IPS-NIHi7 (cell line): Measurements from ENCODE around the gene CYP21A2.
"Not testable (repeated sequence)": the region's sequence is repeated elsewhere in the genome, so short reads cannot be mapped to it uniquely, and the experiment has no call there.

ENCODE experiments used
- DNase-seq: peaks from one replicate; pipeline ENCODE4 v3.0.0; 2012; ENCODE audit warnings: mixed read lengths; ENCODE audit errors: extremely low spot score

Gene CYP21A2

DNA sequence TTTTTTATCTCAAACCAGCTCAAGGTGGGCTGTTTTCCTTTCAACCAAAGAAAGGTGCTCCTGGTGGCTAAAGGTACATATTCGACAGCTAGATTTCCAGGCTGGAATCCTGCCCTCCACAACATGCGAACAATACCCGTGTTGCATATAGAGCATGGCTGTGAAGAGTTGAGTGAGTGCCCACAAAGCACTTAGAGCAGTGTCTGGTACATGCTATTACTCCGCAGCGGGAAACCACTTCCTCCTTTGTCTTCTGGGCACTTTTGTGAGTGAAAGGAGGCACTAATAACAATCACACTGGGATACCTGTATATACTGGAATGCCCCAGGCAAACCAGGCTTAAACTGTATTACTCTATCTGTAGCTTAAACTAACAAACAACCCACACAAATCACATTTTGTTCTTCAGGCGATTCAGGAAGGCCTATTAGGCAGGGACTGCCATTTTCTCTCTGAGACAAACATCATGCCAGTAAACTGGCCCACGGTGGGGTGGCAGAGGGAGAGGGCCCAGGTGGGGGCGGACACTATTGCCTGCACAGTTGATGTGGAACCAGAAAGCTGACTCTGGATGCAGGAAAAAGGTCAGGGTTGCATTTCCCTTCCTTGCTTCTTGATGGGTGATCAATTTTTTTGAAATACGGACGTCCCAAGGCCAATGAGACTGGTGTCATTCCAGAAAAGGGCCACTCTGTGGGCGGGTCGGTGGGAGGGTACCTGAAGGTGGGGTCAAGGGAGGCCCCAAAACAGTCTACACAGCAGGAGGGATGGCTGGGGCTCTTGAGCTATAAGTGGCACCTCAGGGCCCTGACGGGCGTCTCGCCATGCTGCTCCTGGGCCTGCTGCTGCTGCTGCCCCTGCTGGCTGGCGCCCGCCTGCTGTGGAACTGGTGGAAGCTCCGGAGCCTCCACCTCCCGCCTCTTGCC is at the start of gene CYP21A2:
CYP21A2 (plus strand) TSS at position 818 of the 927 bp plus-strand sequence; CDS start at position 826, 8 bp downstream.
- not testable (repeated sequence) for DNase-seq

DNA sequence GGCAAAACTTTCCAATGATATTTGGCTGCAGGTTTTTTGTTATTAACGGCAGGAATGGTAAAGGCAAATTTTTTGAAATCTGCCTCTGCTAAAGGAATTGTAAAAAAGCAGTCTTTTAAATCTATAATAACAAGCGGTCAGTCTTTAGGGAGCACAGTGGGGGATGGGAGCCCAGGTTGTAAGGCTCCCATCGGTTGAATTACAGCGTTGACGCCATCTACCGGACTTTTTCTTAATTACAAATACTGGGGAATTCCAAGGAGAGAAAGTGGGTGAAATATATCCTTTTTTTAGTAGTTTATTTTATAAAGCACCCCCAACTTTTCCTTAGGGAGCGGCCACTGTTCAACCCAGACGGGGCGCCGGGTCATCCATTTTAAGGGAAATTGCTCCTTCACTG is 48.9 kb upstream of the CYP21A2 start:
- DNase-seq = not testable (repeated sequence)

DNA sequence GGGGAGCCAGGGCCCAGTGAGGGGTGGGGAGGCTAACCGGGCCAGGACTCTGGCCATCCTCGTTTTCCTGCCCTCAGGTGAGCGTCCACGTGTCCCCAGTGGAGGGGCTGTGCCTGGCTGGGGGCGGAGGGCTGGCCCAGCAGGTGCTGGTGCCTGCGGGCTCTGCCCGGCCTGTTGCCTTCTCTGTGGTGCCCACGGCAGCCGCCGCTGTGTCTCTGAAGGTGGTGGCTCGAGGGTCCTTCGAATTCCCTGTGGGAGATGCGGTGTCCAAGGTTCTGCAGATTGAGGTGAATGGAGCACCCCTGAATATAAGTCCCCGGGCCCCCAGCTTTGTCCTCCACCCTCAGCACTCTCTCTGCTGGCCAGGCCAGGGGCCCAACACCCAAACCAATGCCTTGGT is 43.8 kb upstream of the CYP21A2 start:
- DNase-seq = not testable (repeated sequence)

DNA sequence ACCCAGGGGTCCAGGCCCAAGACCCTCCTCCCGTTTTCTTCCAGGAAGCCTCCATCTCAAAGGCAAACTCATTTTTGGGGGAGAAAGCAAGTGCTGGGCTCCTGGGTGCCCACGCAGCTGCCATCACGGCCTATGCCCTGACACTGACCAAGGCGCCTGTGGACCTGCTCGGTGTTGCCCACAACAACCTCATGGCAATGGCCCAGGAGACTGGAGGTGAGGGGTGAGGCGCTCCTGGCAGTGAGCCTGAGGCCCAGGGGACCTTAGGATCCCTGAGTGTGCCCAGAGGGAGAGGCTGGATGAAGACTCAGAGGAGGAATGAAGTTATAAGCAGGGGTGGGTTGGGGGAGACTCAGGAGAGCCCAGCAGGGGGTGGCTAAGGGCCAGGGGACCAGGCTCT is 41.8 kb upstream of the CYP21A2 start:
- not testable (repeated sequence) for DNase-seq

DNA sequence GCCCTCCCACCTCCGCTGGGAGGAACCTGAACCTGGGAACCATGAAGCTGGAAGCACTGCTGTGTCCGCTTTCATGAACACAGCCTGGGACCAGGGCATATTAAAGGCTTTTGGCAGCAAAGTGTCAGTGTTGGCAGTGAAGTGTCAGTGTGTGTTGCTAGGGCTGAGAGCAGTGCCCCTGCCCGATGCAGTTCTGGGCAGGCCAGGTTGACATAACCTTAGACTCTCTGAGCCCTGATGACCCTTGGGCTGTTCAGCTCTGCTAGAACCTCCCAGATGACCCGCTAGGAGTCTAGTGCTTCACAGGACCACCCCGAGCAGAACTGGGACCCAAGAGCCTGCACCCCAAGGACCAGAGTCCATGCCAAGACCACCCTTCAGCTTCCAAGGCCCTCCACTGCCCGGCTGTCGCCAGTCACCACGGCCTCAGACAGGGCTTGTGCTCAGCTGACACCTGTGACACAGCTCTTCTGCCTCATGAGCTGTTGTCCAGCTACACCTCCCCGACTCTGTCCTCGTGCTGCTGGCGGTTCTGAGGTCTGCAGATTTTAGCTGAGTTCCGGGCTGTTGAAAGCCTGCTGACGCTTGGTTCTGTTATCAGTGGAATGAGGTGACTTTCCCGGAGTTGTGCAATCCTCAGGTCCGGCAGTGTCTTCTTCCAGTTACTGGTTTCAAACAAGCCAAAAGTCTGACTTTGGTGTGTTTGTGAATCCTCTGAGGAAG is 35.5 kb upstream of the CYP21A2 start:
- not testable (repeated sequence) for DNase-seq

DNA sequence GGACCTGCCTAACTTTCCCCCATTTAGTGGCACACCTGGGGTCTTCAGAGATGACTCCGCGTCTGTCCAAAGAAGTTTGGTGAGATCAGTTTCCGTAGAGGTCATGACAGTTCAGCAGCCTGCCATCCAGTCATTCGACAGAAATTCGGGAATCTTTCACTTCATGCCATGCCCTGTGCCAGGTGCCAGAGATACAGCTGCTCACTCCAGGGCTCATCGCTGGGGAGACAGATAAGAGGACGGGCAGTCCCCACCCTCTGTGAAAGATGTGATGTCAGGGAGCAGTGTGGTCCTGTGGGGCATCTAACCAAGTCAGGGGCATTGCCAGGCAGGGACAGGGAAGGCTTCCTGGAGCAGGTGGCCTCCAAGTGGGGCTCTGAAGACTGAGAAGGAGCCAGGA is 34.9 kb upstream of the CYP21A2 start:
- not testable (repeated sequence) for DNase-seq

DNA sequence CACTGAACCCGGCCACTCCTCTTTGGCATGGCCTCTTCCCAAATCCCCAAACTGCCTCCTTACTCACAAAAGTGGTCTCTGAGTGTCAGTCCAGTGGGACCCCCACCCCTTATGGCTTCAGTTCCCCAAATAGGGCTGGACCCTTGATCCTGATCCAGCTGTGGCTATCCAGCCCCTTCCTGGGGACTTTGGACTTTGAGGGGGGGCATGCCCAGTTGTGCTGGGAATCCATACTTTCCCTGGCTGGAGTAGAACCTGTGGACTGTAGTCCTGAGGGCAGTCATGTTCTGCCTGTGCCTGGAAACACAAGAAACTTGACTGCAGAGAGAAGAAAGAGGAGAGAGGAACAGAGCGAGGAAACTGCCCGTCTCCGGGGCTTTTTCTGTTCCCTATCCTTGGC is 33.8 kb upstream of the CYP21A2 start:
- not testable (repeated sequence) for DNase-seq

DNA sequence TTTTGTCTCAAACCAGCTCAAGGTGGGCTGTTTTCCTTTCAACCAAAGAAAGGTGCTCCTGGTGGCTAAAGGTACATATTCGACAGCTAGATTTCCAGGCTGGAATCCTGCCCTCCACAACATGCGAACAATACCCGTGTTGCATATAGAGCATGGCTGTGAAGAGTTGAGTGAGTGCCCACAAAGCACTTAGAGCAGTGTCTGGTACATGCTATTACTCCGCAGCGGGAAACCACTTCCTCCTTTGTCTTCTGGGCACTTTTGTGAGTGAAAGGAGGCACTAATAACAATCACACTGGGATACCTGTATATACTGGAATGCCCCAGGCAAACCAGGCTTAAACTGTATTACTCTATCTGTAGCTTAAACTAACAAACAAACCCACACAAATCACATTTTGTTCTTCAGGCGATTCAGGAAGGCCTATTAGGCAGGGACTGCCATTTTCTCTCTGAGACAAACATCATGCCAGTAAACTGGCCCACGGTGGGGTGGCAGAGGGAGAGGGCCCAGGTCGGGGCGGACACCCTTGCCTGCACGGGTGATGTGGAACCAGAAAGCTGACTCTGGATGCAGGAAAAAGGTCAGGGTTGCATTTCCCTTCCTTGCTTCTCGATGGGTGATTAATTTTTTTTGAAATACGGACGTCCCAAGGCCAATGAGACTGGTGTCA is 33.2 kb upstream of the CYP21A2 start:
- DNase-seq = not testable (repeated sequence)

DNA sequence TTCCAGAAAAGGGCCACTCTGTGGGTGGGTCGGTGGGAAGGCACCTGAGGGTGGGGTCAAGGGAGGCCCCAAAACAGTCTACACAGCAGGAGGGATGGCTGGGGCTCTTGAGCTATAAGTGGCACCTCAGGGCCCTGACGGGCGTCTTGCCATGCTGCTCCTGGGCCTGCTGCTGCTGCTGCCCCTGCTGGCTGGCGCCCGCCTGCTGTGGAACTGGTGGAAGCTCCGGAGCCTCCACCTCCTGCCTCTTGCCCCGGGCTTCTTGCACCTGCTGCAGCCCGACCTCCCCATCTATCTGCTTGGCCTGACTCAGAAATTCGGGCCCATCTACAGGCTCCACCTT is 32.7 kb upstream of the CYP21A2 start:
- DNase-seq = not testable (repeated sequence)

DNA sequence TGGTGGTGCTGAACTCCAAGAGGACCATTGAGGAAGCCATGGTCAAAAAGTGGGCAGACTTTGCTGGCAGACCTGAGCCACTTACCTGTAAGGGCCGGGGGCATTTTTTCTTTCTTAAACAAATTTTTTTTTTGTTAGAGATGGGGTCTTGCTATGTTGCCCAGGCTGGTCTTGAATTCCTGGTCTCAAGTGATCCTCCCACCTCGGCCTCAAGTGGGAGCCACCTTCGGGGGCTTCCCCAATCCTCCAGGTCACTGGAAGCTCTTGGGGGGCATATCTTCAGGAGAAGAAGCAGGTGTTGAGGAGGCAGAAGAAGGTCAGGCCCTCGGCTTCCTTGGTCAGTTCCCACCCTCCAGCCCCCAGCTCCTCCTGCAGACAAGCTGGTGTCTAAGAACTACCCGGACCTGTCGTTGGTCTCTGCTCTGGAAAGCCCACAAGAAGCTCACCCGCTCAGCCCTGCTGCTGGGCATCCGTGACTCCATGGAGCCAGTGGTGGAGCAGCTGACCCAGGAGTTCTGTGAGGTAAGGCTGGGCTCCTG is 32.2 kb upstream of the CYP21A2 start:
- peak; percentile 1 for DNase-seq

DNA sequence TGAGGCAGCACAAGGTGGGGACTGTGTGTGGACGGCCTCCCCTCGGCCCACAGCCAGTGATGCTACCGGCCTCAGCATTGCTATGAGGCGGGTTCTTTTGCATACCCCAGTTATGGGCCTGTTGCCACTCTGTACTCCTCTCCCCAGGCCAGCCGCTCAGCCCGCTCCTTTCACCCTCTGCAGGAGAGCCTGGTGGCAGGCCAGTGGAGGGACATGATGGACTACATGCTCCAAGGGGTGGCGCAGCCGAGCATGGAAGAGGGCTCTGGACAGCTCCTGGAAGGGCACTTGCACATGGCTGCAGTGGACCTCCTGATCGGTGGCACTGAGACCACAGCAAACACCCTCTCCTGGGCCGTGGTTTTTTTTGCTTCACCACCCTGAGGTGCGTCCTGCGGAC is 31.1 kb upstream of the CYP21A2 start:
- DNase-seq = not testable (repeated sequence)

DNA sequence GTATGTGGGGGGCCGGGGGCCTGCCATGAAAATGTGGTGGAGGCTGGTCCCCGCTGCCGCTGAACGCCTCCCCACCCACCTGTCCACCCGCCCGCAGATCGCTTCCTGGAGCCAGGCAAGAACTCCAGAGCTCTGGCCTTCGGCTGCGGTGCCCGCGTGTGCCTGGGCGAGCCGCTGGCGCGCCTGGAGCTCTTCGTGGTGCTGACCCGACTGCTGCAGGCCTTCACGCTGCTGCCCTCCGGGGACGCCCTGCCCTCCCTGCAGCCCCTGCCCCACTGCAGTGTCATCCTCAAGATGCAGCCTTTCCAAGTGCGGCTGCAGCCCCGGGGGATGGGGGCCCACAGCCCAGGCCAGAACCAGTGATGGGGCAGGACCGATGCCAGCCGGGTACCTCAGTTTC is 30.2 kb upstream of the CYP21A2 start:
- DNase-seq = not testable (repeated sequence)

DNA sequence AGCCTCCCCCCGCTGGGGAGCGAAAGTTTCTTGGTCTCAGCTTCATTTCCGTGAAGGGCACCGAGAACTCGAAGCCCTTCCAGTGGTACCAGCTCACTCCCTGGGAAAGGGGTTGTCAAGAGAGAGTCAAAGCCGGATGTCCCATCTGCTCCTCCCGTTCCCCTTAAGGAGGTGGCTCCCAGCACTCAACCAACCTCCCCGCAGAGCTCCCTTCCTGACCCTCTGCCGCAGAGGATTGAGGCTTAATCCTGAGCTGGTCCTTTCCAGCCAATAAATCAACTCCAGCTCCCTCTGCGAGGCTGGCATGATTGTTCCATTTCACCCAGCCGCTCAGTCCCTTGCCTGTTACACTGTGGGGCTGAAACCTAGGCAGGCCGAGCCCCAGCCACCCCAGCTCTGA is 29.6 kb upstream of the CYP21A2 start:
- DNase-seq = peak; percentile 2

DNA sequence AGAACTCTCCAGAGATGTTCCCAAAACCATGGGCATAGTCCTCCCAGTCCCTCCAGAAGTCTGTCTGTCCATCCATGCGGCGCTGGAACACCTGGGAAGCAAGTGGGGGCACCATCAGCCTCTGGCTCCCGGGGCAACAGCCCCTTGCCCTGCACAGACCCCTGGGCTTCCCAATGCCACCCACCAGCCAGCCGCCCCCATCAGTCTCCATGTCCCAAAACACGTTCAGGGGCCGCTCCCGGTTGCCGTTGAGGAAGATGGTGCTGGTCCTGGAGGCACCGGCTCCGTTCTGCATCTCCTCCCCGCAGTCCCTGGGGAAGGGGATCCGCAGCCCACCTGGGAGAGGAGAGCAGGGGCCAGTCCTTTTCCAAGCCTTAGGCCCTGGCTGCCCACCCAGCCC is 28.7 kb upstream of the CYP21A2 start:
- not testable (repeated sequence) for DNase-seq

DNA sequence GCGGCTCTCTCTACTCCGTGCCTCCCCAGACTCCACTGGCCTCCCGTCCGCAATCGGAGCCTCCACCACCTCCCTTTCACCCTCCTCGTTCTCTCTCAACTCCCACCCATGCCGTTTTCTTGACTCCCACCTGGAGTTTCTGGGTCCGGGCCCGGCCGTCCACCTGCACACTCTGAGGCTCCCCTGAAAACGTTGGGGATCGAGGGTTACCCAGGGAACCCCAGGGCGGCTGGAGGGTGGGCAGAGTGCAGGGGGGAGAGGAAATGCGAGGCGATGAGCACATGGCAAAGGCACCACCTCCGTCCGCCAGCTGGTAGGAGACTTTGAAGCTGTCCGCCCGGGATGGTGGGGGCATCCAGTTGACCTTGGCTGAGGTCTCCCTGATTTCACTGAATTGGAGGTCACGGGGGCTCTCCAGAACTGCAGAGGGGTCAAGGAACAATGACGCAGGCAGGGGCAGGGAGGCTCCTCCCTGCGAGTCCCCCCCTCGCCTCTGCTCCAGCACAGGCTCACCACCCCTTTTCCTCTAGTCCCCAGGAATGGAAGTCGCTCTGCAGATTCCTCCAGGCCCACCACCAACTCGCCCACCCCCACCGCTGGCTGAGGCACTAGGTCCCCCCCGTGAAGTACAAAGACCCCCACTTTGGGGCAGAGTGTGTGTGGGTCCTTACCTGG is 27.2 kb upstream of the CYP21A2 start:
- DNase-seq = not testable (repeated sequence)

DNA sequence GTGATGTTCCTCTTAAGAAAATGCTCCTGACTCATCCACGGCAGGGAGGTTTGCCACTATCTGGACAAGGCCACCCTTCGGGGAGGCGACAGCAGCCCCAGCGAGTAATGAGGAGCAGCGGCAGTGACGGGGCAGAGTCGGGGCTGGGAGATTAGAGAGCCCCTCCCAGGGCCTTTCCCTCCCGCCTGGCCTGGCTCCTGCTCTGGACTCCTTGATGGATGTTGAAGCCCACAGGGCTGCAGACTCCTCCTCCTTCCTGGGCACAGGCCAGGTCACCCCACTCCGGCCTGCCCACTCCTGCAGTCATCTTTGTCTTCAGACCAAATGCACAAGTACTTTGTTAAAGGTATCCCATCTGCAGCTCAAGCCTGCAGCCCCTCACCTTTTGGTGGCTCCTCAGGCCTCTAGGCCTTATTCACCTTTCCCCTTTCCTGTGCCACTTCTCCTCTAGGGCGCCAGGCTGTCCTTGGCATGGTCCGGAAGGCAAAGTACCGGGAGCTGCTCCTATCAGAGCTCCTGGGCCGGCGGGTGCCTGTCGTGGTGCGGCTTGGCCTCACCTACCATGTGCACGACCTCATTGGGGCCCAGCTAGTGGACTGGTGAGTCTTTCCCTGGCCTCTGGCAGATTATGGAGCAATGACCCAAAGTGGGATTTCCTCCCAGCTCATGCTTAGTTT is 25.1 kb upstream of the CYP21A2 start:
- DNase-seq = not testable (repeated sequence)

DNA sequence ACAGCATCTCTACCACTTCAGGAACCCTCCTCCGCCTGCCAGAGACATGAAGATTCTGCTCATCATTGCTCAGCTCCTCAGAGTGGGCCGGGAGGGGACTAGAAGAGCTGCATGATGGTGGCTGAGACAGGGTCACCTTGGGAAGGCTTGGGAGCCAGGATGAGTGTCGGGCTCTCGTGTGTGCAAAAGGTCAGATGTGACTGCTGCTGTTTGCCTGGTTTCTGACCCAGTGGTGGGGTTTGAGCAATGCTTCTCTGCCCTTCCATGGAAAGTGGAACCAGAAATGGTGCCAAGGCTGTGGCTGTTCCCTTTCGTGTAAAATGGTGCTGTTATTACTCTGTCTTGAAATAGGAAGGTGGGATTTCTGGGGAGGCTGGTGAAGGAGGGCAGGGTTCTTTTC is 24.5 kb upstream of the CYP21A2 start:
- not testable (repeated sequence) for DNase-seq

DNA sequence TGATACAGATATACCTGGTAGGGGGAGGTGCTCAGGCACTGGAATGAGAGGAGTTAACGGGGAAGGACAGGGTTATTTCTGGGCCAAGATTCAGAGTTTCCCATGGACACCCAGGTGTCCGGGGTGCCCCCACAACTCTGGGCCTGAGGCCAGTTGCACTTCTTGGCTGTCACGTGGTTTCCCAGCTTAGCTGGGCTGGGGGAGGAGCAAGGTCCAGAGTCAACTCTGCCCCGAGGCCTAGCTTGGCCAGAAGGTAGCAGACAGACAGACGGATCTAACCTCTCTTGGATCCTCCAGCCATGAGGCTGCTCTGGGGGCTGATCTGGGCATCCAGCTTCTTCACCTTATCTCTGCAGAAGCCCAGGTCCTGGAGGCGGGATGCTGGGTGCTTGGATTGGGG is 23.7 kb upstream of the CYP21A2 start, which contains the start of gene C4B:
C4B (plus strand) TSS at position 249 of the 400 bp plus-strand sequence; CDS start at position 300, 51 bp downstream.
- DNase-seq = not testable (repeated sequence)

DNA sequence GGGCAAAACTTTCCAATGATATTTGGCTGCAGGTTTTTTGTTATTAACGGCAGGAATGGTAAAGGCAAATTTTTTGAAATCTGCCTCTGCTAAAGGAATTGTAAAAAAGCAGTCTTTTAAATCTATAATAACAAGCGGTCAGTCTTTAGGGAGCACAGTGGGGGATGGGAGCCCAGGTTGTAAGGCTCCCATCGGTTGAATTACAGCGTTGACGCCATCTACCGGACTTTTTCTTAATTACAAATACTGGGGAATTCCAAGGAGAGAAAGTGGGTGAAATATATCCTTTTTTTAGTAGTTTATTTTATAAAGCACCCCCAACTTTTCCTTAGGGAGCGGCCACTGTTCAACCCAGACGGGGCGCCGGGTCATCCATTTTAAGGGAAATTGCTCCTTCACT is 16.1 kb upstream of the CYP21A2 start:
- DNase-seq = not testable (repeated sequence)

DNA sequence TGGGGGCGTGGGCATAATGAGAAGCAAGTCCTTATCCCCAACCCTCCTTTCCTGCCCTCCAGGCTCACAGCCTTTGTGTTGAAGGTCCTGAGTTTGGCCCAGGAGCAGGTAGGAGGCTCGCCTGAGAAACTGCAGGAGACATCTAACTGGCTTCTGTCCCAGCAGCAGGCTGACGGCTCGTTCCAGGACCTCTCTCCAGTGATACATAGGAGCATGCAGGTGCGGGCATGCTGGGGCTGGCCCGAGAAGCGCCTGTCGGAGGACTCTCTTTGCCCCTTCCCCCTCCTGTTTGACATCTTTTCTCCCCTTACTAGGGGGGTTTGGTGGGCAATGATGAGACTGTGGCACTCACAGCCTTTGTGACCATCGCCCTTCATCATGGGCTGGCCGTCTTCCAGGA is 9.6 kb upstream of the CYP21A2 start:
- DNase-seq = not testable (repeated sequence)

DNA sequence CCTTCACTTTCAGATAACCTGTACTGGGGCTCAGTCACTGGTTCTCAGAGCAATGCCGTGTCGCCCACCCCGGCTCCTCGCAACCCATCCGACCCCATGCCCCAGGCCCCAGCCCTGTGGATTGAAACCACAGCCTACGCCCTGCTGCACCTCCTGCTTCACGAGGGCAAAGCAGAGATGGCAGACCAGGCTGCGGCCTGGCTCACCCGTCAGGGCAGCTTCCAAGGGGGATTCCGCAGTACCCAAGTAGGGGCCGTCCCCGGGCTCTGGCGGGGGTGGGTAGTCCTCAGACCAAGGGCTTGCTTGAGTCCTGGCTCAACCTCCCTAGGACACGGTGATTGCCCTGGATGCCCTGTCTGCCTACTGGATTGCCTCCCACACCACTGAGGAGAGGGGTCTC is 8.7 kb upstream of the CYP21A2 start:
- DNase-seq = not testable (repeated sequence)
